ENCODE measurements around the gene ASTN2.

ASTN2 gene

DNA sequence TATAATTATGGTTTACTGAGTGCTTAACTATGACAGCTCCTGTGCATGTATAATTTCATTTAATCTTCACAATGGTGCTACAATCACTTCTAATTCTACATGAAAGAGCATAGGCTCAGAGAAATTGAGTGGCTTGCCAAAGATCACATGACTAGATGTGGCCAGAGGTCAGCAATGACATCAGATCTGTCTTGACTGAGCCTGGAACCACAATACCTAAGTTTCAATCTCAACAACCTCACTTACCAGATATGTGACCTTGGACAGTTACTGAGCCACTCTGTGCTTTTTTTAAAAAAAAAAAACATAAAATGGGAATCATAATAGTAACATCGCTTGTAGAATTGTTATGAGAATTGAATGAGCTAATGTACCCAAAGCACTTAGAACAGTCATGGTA, 597.1 kb downstream of the ASTN2 start:
- TF ChIP-seq GATA1 (IDR thresholded peaks at IDR 0.05; ENCODE audit: low read depth, low read length) = no peak
- DNase-seq = no peak

DNA sequence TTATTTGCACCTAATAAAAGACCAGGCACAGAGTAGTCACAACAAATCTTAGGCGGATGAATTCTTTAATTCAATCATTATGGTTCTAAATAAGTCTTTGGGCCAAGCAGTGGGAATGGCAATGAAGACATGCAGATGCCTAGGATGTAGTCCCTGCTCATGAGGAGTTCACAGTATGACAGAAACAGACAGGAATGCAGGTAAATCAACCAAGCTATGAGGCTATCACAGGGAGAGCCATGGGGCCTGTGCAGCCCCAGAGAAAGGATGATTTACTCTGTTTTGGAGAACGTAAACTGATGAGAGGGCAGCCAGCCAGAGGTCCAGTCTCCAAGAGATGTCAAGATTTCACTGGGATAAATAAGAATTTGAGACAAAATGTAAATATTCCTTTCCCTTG, 598.4 kb downstream of the ASTN2 start:
- no peak for TF ChIP-seq POLR2A (IDR thresholded peaks at IDR 0.05; ENCODE audit: low read length)
- TF ChIP-seq GATA1 (IDR thresholded peaks at IDR 0.05; ENCODE audit: low read depth, low read length) = no peak
- DNase-seq = no peak

DNA sequence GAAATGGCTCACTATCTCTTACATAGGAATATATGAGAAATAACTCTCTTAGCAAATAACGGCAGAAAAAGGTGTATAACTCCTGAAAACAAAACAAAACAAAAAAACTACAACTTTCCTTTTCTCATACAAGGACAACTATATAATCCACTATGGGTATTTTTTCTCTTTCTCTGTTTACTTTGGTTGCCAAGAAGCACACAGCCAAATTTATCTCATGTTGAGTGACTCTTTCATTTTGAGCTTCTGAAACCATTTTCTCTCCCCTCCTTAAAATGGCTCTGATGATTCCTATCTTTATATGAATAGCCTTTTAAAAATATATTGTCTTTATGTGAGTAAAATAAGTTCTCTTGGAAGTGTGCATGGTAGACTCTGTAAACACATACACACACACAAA, 599.0 kb downstream of the ASTN2 start:
- TF ChIP-seq POLR2A (IDR thresholded peaks at IDR 0.05; ENCODE audit: low read length) (no peak), GATA1 (IDR thresholded peaks at IDR 0.05; ENCODE audit: low read depth, low read length) (no peak)
- no peak for DNase-seq

DNA sequence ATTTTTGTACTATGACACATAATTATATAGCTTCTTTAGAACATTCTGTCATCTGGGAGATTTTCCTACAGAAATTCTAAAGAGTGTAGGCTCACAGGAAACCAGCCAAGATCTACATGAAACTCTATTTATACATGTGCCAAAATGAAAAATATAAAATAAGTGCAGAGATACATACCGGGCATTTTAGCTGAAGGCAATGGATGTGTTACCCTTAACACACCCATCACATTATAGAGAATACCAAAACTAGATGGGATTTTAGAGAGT, 601.9 kb downstream of the ASTN2 start:
- TF ChIP-seq POLR2A (IDR thresholded peaks at IDR 0.05; ENCODE audit: low read length) (no peak), GATA1 (IDR thresholded peaks at IDR 0.05; ENCODE audit: low read depth, low read length) (no peak)
- no peak for DNase-seq

GRCh38 chr9:116812231-116813030, 602.4 kb downstream of the ASTN2 start:
- TF ChIP-seq GATA1 (IDR thresholded peaks at IDR 0.05; ENCODE audit: low read depth, low read length) (no peak), POLR2A (IDR thresholded peaks at IDR 0.05; ENCODE audit: low read length) (no peak)
- no peak for DNase-seq

DNA sequence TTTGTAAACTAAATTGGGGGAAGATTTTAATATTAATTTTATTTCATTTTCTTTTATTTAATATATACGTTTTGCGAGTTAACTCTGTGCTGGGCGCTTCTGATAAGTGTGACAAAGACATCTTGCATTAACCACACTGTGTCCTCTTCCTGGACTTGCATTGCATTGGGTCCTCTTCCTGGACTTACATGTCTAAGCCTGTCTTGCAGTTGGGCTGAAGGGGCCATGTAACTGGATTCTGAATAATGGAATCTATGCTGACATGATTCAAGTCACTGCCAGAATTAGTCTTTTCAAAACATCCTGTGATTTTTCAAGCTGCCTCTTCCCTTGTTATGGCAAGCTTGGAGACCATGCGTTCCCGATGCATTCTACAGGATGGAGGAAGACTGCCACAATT, 605.2 kb downstream of the ASTN2 start:
- TF ChIP-seq GATA1 (IDR thresholded peaks at IDR 0.05; ENCODE audit: low read depth, low read length) (no peak), POLR2A (IDR thresholded peaks at IDR 0.05; ENCODE audit: low read length) (no peak)
- DNase-seq = no peak

- TF ChIP-seq POLR2A (IDR thresholded peaks at IDR 0.05; ENCODE audit: low read length) (no peak), GATA1 (IDR thresholded peaks at IDR 0.05; ENCODE audit: low read depth, low read length) (no peak)
- peak in 1 of 2 experiments; percentile 7 for DNase-seq
Observed at GRCh38 chr9:116806075-116806474, 608.8 kb downstream of the ASTN2 start.

- no peak for DNase-seq
- TF ChIP-seq GATA1 (IDR thresholded peaks at IDR 0.05; ENCODE audit: low read depth, low read length) (no peak), POLR2A (IDR thresholded peaks at IDR 0.05; ENCODE audit: low read length) (no peak)
Observed at GRCh38 chr9:116800885-116801284, 614.0 kb downstream of the ASTN2 start.

DNA sequence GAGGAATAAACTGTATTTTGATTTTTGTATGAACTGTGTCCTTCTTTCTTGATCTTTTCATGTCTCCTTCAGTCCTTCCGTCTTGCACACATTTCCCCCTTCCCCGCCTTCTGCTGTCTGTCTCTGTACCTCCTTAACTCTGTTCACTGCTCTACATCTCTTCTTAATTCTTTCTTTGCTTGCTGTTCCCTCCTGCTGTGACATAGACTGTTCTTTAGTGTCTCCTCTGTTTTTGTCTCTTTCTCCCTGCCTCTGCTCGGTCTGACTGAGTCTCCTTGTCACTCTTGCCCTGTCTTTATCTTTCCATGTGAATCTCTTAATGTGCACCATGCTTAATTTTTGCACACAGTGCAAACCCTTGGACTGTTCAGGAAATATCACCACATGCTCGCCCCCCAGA, 614.8 kb downstream of the ASTN2 start:
- TF ChIP-seq POLR2A (IDR thresholded peaks at IDR 0.05; ENCODE audit: low read length) (no peak), GATA1 (IDR thresholded peaks at IDR 0.05; ENCODE audit: low read depth, low read length) (no peak)
- DNase-seq = no peak

DNA sequence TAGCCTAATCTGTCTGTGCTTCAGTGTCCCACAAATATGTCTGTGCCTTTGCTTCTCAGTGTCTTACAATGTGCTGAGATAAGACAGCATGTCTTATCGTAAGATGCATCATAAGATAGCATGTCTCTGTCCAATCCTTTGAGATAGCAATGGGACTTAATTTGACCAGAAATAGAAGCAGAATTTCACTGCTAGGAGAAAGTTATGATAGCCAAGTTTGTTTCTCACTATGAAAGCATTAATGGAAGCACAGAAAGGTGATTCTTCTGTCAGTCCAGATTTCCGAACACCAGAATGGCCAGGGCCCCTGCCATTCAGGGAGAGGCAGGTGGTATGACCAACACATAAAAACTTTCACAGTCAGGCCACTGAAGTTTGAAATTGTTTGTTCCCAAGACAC, 616.3 kb downstream of the ASTN2 start:
- DNase-seq = no peak

GRCh38 chr9:116797276-116797675, 617.6 kb downstream of the ASTN2 start:
- TF ChIP-seq POLR2A (IDR thresholded peaks at IDR 0.05; ENCODE audit: low read length) (no peak), GATA1 (IDR thresholded peaks at IDR 0.05; ENCODE audit: low read depth, low read length) (no peak)
- DNase-seq = no peak

More for the DNA sequence above, 616.3 kb downstream of the ASTN2 start:
- TF ChIP-seq GATA1 (IDR thresholded peaks at IDR 0.05; ENCODE audit: low read depth, low read length) (no peak), POLR2A (IDR thresholded peaks at IDR 0.05; ENCODE audit: low read length) (no peak)

GRCh38 chr9:116796669-116797068, 618.2 kb downstream of the ASTN2 start:
- DNase-seq = no peak
- TF ChIP-seq GATA1 (IDR thresholded peaks at IDR 0.05; ENCODE audit: low read depth, low read length) (no peak), POLR2A (IDR thresholded peaks at IDR 0.05; ENCODE audit: low read length) (no peak)

- DNase-seq = no peak
- TF ChIP-seq GATA1 (IDR thresholded peaks at IDR 0.05; ENCODE audit: low read depth, low read length) (no peak), POLR2A (IDR thresholded peaks at IDR 0.05; ENCODE audit: low read length) (no peak)
Observed at GRCh38 chr9:116795821-116796220, 619.0 kb downstream of the ASTN2 start.

DNA sequence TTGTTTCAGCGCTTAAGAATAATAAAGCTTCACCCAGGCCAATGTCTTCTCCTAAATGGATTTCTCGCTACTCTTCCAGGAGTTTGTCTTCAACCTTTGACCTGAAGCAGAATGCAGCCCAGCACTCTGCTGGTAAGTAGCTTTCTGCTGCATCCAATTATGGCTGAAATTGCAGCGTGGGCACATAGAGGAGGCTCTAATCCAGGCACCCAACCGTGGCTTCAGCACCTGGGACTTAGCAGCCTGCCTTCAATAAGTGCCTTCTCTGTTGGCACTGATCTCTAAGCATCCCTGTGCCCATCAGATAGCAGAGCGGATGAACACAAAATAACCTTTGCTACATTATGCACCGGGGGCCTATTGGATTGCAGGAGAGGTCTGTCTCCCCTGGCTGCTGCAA, 622.6 kb downstream of the ASTN2 start:
- DNase-seq = no peak
- no peak for TF ChIP-seq GATA1 (IDR thresholded peaks at IDR 0.05; ENCODE audit: low read depth, low read length)

- no peak for DNase-seq
- no peak for TF ChIP-seq GATA1 (IDR thresholded peaks at IDR 0.05; ENCODE audit: low read depth, low read length)
- no peak for TF ChIP-seq POLR2A (IDR thresholded peaks at IDR 0.05; ENCODE audit: low read length)
Observed at GRCh38 chr9:116791326-116791725, 623.5 kb downstream of the ASTN2 start.

DNA sequence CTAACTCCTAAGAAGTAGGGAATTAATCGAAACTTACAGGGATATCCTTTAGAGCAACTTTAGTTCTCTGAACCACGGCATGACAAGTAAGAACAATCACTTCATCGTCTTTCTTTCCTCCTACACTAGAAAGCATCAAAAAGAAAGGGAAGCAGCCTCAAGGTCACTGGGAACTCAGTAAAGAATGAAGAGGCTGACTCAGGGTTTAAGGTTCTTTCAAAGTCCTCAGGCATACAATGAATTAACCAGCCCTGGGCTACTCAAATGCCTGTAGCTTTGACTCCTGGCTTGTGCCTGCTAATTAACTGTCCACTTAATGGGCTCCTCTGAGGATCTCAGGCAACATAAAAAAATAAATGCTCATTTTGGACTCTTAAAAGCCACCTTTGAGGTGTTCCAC, 625.8 kb downstream of the ASTN2 start:
- no peak for TF ChIP-seq POLR2A (IDR thresholded peaks at IDR 0.05; ENCODE audit: low read length)
- no peak for TF ChIP-seq GATA1 (IDR thresholded peaks at IDR 0.05; ENCODE audit: low read depth, low read length)
- no peak for DNase-seq

Measured in erythroblast (primary cell).